ENCODE data around the gene DCAKD. TPM values are rescaled to one million over a fixed set of nuclear protein-coding genes. Genes with fewer than 3 reads are reported as not detected.
A peak's percentile ranks its signal among the peaks of the same experiment; 100 is the strongest.

DCAKD gene
- total RNA-seq, 1 donor from 2014 or later = 68.1 TPM

- Mint-ChIP-seq H3K9me3 (ENCODE audit: low read depth) (no peaks in the 10 kb centered on the region), H3K4me1 (ENCODE audit: low read depth) (peaks cover 22% of the 10 kb centered on the region), H3K27me3 (peaks cover 33% of the 10 kb centered on the region), H3K36me3 (ENCODE audit: insufficient read depth) (no peaks in the 10 kb centered on the region), H3K27ac (no peak overlapping the region), H3K4me3 (ENCODE audit: low read depth) (no peak overlapping the region)
- no peak for DNase-seq (ENCODE audit: low spot score, unreplicated experiment)
- no peak for TF ChIP-seq CTCF (IDR thresholded peaks at IDR 0.05; ENCODE audit: unreplicated experiment)
These were observed 44.4 kb downstream of the DCAKD start for GRCh38 chr17:45006927-45007461.

- Mint-ChIP-seq H3K9me3 (ENCODE audit: low read depth) (no peaks in the 10 kb centered on the region), H3K27ac (no peak overlapping the region), H3K4me1 (ENCODE audit: low read depth) (peaks cover 31% of the 10 kb centered on the region), H3K36me3 (ENCODE audit: insufficient read depth) (no peaks in the 10 kb centered on the region), H3K27me3 (peaks cover 28% of the 10 kb centered on the region), H3K4me3 (ENCODE audit: low read depth) (no peak overlapping the region)
- TF ChIP-seq CTCF (IDR thresholded peaks at IDR 0.05; ENCODE audit: unreplicated experiment) = no peak
- DNase-seq (ENCODE audit: low spot score, unreplicated experiment) = no peak
These were observed 45.7 kb downstream of the DCAKD start for GRCh38 chr17:45005700-45006099.

DNA sequence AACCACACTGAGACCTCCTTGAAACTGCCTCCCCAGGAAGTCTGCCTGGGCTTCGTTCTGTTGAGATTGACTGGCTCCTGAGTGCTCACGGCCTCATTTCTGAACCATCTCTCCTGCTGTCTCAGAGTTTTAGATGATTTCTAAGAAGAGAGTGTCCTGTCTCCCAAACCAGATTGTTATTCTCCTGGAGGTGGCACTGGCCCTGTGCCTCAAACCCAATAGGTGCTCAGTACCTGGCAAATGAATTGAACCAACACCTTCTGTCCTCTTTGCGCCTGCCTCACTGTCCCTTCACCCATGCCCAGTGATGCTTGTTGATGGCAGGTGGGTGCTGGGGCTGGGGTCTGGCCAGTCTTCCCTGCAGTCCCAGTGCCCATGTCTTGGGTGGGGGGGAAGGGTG is 47.0 kb downstream of the DCAKD start:
- Mint-ChIP-seq H3K27me3 (peaks cover 21% of the 10 kb centered on the region), H3K36me3 (ENCODE audit: insufficient read depth) (no peaks in the 10 kb centered on the region), H3K27ac (no peak overlapping the region), H3K4me3 (ENCODE audit: low read depth) (no peak overlapping the region), H3K4me1 (ENCODE audit: low read depth) (peaks cover 30% of the 10 kb centered on the region), H3K9me3 (ENCODE audit: low read depth) (peaks cover 4% of the 10 kb centered on the region)
- no peak for DNase-seq (ENCODE audit: low spot score, unreplicated experiment)
- no peak for TF ChIP-seq CTCF (IDR thresholded peaks at IDR 0.05; ENCODE audit: unreplicated experiment)

DNA sequence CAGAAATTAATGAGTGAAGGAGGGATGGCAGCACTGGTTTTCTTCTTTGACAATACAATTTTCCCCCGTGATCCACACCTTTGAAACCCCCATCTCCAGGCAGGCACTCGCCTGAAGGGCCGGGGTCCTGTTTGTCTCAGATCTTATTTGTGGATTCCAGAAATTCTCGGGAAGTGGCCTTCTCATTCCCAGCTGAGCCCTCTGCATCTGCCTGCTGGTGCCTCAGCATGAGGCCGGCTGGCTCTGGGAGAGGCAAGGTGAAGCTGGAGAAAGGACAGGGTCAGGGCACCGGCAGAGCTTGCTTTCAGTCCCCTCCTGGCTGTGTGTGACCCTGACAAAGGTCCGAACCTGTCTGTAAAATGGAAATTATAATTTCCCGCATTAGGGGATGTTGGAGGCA is 47.6 kb downstream of the DCAKD start:
- Mint-ChIP-seq H3K36me3 (ENCODE audit: insufficient read depth) (no peaks in the 10 kb centered on the region), H3K27me3 (peaks cover 21% of the 10 kb centered on the region), H3K27ac (no peak overlapping the region), H3K9me3 (ENCODE audit: low read depth) (peaks cover 8% of the 10 kb centered on the region), H3K4me3 (ENCODE audit: low read depth) (no peak overlapping the region), H3K4me1 (ENCODE audit: low read depth) (peaks cover 30% of the 10 kb centered on the region)
- no peak for DNase-seq (ENCODE audit: low spot score, unreplicated experiment)
- no peak for TF ChIP-seq CTCF (IDR thresholded peaks at IDR 0.05; ENCODE audit: unreplicated experiment)

GRCh38 chr17:45001310-45001709 is 50.1 kb downstream of the DCAKD start:
- Mint-ChIP-seq H3K9me3 (ENCODE audit: low read depth) (peaks cover 9% of the 10 kb centered on the region), H3K36me3 (ENCODE audit: insufficient read depth) (no peaks in the 10 kb centered on the region), H3K27ac (peak overlapping the region; percentile 80), H3K4me1 (ENCODE audit: low read depth) (peaks cover 31% of the 10 kb centered on the region), H3K27me3 (peaks cover 18% of the 10 kb centered on the region), H3K4me3 (ENCODE audit: low read depth) (peak overlapping the region; percentile 16)
- no peak for DNase-seq (ENCODE audit: low spot score, unreplicated experiment)
- no peak for TF ChIP-seq CTCF (IDR thresholded peaks at IDR 0.05; ENCODE audit: unreplicated experiment)

Data from progenitor cell of endocrine pancreas (in vitro differentiated cells).